GM12872 (cell line): Measurements from ENCODE around the gene WHRN.
A peak's percentile ranks its signal among the peaks of the same experiment; 100 is the strongest.

Source experiments
- CTCF ChIP-seq: IDR thresholded peaks from 3 replicates; pipeline ENCODE4 v1.5.1; 2011; ENCODE audit warnings: low read depth, mild to moderate bottlenecking, low read length, moderate library complexity; ENCODE audit not compliant: insufficient read depth

WHRN gene

GRCh38 chr9:114386361-114386885 lies 118.8 kb downstream of the WHRN start:
- no peak for TF ChIP-seq CTCF

- TF ChIP-seq CTCF, result no peak
Observed at GRCh38 chr9:114385397-114386181, 119.7 kb downstream of the WHRN start.

- TF ChIP-seq CTCF, result peak; percentile 17; the same call in 1 of the 3 replicates
Observed at GRCh38 chr9:114384836-114385396, 120.4 kb downstream of the WHRN start.

GRCh38 chr9:114384341-114384740 lies 120.9 kb downstream of the WHRN start:
- no peak for TF ChIP-seq CTCF

- TF ChIP-seq CTCF, result no peak
Observed at GRCh38 chr9:114383521-114384231, 121.6 kb downstream of the WHRN start.

GRCh38 chr9:114382699-114383520 lies 122.4 kb downstream of the WHRN start:
- peak; percentile 44; the same call in 2 of the 3 replicates for TF ChIP-seq CTCF
